IPS-NIHi7 (cell line): ENCODE results near the gene OCIAD1.
"Not testable (repeated sequence)": the region's sequence is repeated elsewhere in the genome, so short reads cannot be mapped to it uniquely, and the experiment has no call there.

Experiments used
- DNase-seq: peaks from one replicate; pipeline ENCODE4 v3.0.0; 2012; ENCODE audit warnings: mixed read lengths; ENCODE audit errors: extremely low spot score

The OCIAD1 gene

GRCh38 chr4:48816971-48817370, 13.9 kb upstream of the OCIAD1 start:
- no peak for DNase-seq

- not testable (repeated sequence) for DNase-seq
Observed at GRCh38 chr4:48821431-48821830, 9.5 kb upstream of the OCIAD1 start.

GRCh38 chr4:48827622-48828021, 3.3 kb upstream of the OCIAD1 start:
- no peak for DNase-seq

GRCh38 chr4:48831532-48832030, 693 bp downstream of the OCIAD1 start:
- DNase-seq: no peak

- no peak for DNase-seq
Observed at GRCh38 chr4:48832571-48832970, 1.7 kb downstream of the OCIAD1 start.

- DNase-seq: no peak
Observed at GRCh38 chr4:48836658-48837057, 5.8 kb downstream of the OCIAD1 start.

- no peak for DNase-seq
Observed at GRCh38 chr4:48841045-48841827, 10.3 kb downstream of the OCIAD1 start.

- DNase-seq: no peak
Observed at GRCh38 chr4:48844843-48845242, 14.0 kb downstream of the OCIAD1 start.

GRCh38 chr4:48848799-48849198, 17.9 kb downstream of the OCIAD1 start:
- not testable (repeated sequence) for DNase-seq

- no peak for DNase-seq
Observed at GRCh38 chr4:48851651-48852050, 20.8 kb downstream of the OCIAD1 start.

- no peak for DNase-seq
Observed at GRCh38 chr4:48853604-48854394, 22.9 kb downstream of the OCIAD1 start.

- no peak for DNase-seq
Observed at GRCh38 chr4:48854395-48854683, 23.5 kb downstream of the OCIAD1 start.

GRCh38 chr4:48854982-48855381, 24.1 kb downstream of the OCIAD1 start:
- DNase-seq: no peak

GRCh38 chr4:48858130-48858529, 27.2 kb downstream of the OCIAD1 start:
- DNase-seq: no peak

GRCh38 chr4:48862038-48862437, 31.1 kb downstream of the OCIAD1 start:
- DNase-seq: no peak

- no peak for DNase-seq
Observed at GRCh38 chr4:48862661-48863060, 31.8 kb downstream of the OCIAD1 start.

- no peak for DNase-seq
Observed at GRCh38 chr4:48863728-48864127, 32.8 kb downstream of the OCIAD1 start.

- not testable (repeated sequence) for DNase-seq
Observed at GRCh38 chr4:48864696-48865095, 33.8 kb downstream of the OCIAD1 start.

GRCh38 chr4:48877827-48878535, 47.1 kb downstream of the OCIAD1 start:
- no peak for DNase-seq

- no peak for DNase-seq
Observed at GRCh38 chr4:48879561-48880442, 48.9 kb downstream of the OCIAD1 start.

- not testable (repeated sequence) for DNase-seq
Observed at GRCh38 chr4:48881646-48882045, 50.8 kb downstream of the OCIAD1 start.
